Progenitor cell of endocrine pancreas (in vitro differentiated cells): Measurements from ENCODE around the gene ANXA7. TPM values are rescaled to one million over a fixed set of nuclear protein-coding genes. Genes with fewer than 3 reads are reported as not detected.
A peak's percentile ranks its signal among the peaks of the same experiment; 100 is the strongest.

Source experiments
- DNase-seq: peaks from one replicate; pipeline ENCODE4 v3.0.0; 2021; ENCODE audit warnings: low spot score; ENCODE audit not compliant: unreplicated experiment
- H3K27ac Mint-ChIP-seq: 2 replicates; pipeline ENCODE4 v1.8.0; 2021; ENCODE audit warnings: mild to moderate bottlenecking, moderate library complexity, mixed read lengths
- H3K27me3 Mint-ChIP-seq: 2 replicates; pipeline ENCODE4 v1.8.0; 2021; ENCODE audit warnings: mixed read lengths
- H3K36me3 Mint-ChIP-seq: 2 replicates; pipeline ENCODE4 v1.8.0; 2022; ENCODE audit warnings: mixed read lengths; ENCODE audit not compliant: insufficient read depth
- H3K4me1 Mint-ChIP-seq: 2 replicates; pipeline ENCODE4 v1.8.0; 2021; ENCODE audit warnings: low read depth, mixed read lengths
- H3K4me3 Mint-ChIP-seq: 2 replicates; pipeline ENCODE4 v1.8.0; 2021; ENCODE audit warnings: low read depth, mild to moderate bottlenecking, moderate library complexity, mixed read lengths
- H3K9me3 Mint-ChIP-seq: 2 replicates; pipeline ENCODE4 v1.8.0; 2021; ENCODE audit warnings: low read depth, mixed read lengths
- total RNA-seq: library from RNA; stranded (reverse); gene quantifications from 2 replicates; pipeline ENCODE4 v1.2.1, GENCODE V29; 2021
- TF ChIP-seq, protein P1 (sequence below): fragments of 200-600 bp; sonication (generic); IDR thresholded peaks from one replicate; pipeline ENCODE4 v1.5.0; 2021; ENCODE audit warnings: antibody characterized with exemption, mild to moderate bottlenecking; ENCODE audit not compliant: unreplicated experiment

ANXA7 gene
- total RNA-seq, 1 donor from 2014 or later, result 58.9 TPM

DNA sequence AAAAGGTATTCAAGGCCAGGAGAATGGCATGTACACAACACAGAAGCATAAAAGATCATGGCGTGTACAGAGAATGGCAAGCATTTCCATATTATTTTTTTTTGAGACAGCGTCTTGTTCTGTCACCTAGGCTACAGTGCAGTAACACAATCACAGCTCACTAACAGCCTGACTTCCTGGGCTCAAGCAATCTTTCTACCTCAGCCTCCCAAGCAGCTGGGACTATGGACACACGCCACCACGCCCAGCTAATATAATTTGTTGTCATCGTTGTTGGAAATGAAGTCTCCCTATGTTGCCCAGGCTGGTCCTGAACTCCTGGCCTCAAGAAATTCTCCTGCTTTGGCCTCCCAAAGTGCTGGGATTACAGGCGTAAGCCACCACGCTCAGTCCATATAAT lies 27.3 kb downstream of the ANXA7 start:
- Mint-ChIP-seq H3K27ac (no peak overlapping the region), H3K9me3 (no peaks in the 10 kb centered on the region), H3K4me3 (no peak overlapping the region), H3K4me1 (no peaks in the 10 kb centered on the region), H3K27me3 (no peaks in the 10 kb centered on the region), H3K36me3 (peaks cover 31% of the 10 kb centered on the region)
- DNase-seq, result no peak
- TF ChIP-seq, protein P1, sequence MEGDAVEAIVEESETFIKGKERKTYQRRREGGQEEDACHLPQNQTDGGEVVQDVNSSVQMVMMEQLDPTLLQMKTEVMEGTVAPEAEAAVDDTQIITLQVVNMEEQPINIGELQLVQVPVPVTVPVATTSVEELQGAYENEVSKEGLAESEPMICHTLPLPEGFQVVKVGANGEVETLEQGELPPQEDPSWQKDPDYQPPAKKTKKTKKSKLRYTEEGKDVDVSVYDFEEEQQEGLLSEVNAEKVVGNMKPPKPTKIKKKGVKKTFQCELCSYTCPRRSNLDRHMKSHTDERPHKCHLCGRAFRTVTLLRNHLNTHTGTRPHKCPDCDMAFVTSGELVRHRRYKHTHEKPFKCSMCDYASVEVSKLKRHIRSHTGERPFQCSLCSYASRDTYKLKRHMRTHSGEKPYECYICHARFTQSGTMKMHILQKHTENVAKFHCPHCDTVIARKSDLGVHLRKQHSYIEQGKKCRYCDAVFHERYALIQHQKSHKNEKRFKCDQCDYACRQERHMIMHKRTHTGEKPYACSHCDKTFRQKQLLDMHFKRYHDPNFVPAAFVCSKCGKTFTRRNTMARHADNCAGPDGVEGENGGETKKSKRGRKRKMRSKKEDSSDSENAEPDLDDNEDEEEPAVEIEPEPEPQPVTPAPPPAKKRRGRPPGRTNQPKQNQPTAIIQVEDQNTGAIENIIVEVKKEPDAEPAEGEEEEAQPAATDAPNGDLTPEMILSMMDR, result no peak

DNA sequence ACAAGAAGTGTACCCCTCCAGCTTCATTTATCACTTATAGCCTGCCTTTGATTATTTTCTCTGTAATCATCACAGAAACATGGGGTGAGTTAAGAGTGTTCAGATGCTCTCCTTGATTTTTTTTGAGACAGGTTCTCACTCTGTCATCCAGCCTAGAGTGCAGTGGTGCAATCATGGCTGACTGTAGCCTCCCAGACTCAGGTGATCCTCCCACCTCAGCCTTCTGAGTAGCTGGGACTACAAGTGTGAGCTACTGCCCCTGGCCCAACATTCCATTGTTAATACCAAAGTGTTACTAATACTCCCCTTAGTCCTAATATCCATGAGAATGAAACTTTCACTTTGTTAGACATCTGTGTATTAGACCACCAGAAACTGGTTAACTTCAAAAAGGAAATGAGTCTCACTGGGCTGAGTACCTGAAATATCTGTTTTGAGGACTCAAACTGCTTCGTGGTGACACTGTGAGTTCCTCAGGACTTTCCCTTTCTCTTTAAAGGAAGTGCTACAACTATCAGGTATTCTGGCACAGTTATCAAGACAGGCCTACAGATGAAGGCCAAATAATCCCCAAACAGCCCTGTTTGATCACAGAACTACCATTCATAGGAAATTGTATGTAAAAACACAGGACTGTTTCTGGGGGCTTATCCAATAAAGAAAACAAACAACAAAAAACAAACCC lies 34.7 kb downstream of the ANXA7 start:
- no peaks in the 10 kb centered on the region for H3K4me1 Mint-ChIP-seq
- no peaks in the 10 kb centered on the region for H3K9me3 Mint-ChIP-seq
- H3K4me3 Mint-ChIP-seq, result no peak overlapping the region
- no peak overlapping the region for H3K27ac Mint-ChIP-seq
- no peak for DNase-seq
- TF ChIP-seq, protein P1, result no peak
- no peaks in the 10 kb centered on the region for H3K27me3 Mint-ChIP-seq
- H3K36me3 Mint-ChIP-seq, result peaks cover 26% of the 10 kb centered on the region

DNA sequence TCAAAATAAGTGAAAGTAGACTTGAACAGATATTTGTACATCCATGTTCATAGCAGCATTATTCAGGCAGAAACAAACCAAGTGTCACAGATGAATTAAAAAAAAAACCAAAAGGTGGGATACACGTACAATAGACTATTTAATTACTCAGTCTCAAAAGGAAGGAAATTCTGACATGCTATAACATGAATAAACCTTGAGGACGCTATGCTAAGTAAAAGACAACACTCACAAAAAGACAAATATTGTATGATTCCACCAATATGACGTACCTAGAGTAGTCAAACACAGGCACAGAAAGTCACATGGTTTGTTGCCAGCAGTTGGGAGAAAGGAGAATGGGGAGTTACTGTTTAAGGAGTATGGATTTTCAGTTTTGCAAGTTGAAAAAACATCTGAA lies 37.2 kb downstream of the ANXA7 start:
- no peaks in the 10 kb centered on the region for H3K4me1 Mint-ChIP-seq
- no peak overlapping the region for H3K4me3 Mint-ChIP-seq
- H3K27me3 Mint-ChIP-seq, result no peaks in the 10 kb centered on the region
- H3K36me3 Mint-ChIP-seq, result peaks cover 24% of the 10 kb centered on the region
- DNase-seq, result no peak
- peak overlapping the region; percentile 37 for H3K27ac Mint-ChIP-seq
- TF ChIP-seq, protein P1, result no peak
- no peaks in the 10 kb centered on the region for H3K9me3 Mint-ChIP-seq

DNA sequence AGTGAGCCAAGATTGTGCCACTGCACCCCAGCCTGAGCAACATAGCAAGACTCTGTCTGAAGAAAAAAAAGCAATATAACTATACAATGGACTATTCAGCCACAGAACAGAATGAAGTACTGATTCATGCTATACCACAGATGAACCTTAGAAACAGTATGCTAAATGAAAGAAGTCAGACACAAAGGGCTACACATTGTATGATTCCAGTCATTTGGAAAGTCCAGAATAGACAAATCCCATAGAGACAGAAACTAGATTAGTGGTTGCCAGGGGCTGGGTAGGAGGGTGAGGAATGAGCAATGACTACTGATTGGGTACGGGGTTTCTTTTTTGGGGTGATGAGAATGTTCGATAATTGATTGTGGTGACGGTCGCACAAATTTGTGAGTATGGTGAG lies 45.6 kb downstream of the ANXA7 start:
- Mint-ChIP-seq H3K36me3 (peaks cover 25% of the 10 kb centered on the region), H3K27me3 (no peaks in the 10 kb centered on the region), H3K4me1 (no peaks in the 10 kb centered on the region), H3K27ac (peak overlapping the region; percentile 62), H3K4me3 (no peak overlapping the region), H3K9me3 (no peaks in the 10 kb centered on the region)
- DNase-seq, result no peak
- TF ChIP-seq, protein P1, result no peak

DNA sequence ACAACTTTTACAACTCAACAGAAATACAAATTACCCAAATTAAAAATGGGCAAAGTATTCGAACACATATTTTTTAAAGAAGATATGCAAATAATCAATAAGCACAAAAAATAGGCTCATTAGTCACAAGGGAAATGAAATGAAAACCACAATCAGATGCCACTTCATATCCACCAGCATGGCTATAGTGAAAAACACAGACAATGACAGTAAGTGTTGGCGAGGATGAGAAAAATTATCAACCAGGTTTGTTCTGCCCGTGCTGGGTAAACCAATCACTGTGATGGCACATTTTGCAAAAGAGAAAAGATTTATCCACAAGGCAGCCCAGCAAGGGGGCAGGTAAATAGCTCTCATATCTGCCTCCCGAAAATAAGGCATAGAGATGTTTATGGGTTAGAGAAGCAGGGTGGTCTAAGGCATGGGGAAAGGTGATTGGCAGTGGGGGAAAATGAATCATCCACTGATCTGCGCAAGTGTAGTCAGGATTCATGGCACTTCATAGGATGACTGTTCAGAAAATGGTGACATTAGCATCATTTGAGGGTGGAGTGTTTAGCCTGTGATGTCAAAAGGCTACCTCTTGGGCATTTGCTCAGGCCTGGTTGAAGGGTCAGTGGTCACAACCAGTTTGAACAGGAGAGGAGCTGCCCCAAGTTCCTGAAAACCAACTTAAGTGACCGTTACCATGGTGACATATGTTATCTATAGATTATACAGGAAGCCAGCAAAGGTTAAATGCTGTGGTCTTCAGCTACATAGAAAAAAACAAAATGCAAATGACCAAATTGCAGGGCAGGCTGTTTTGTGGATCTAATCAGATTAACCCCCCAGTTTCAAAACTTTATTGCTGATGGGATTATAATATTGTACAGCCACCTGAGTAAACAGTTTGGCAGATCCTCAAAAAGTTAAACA lies 47.2 kb downstream of the ANXA7 start:
- H3K9me3 Mint-ChIP-seq, result peaks cover 11% of the 10 kb centered on the region
- DNase-seq, result no peak
- no peaks in the 10 kb centered on the region for H3K27me3 Mint-ChIP-seq
- no peak overlapping the region for H3K4me3 Mint-ChIP-seq
- H3K4me1 Mint-ChIP-seq, result no peaks in the 10 kb centered on the region
- H3K27ac Mint-ChIP-seq, result peak overlapping the region; percentile 46
- peaks cover 31% of the 10 kb centered on the region for H3K36me3 Mint-ChIP-seq
- TF ChIP-seq, protein P1, result no peak
